GM19372 (cell line): Measurements from ENCODE around the gene ELANE.
"Not testable (repeated sequence)": the region's sequence is repeated elsewhere in the genome, so short reads cannot be mapped to it uniquely, and the experiment has no call there.

Experiments used
- ATAC-seq: cut with Tn5 transposase; IDR thresholded peaks from one replicate; pipeline ENCODE4 v1.9.1; 2021; ENCODE audit warnings: mild to moderate bottlenecking, low read depth, moderate library complexity; ENCODE audit not compliant: unreplicated experiment

Gene ELANE

DNA sequence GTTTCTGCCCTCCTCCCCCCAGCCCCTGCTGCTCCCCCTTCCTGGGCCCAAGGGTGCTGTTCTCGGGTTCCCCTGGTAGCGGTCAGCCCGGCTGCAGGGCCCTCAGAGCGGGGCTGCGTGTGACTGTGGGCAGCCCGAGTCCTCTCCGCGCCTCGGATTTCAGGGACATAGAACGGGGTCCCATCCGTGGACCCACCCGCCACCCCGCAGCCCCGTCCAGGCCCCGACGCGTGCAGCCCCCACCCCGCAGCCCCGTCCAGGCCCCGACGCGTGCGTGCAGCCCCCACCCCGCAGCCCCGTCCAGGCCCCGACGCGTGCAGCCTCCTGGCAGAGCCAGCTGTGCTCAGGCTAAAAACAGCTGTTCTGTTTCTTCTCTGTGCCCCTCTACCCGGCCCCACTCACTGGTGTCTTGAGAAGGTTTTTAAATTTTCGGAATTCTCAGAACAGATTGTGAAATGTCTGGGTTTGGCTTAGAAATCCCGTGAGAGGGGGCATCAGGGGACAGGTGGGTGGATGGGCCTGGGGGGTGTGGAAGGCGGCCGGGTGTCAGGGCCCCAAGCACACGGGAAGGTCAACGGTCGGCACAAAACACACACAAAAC lies 16.8 kb upstream of the ELANE start:
- ATAC-seq = no peak

DNA sequence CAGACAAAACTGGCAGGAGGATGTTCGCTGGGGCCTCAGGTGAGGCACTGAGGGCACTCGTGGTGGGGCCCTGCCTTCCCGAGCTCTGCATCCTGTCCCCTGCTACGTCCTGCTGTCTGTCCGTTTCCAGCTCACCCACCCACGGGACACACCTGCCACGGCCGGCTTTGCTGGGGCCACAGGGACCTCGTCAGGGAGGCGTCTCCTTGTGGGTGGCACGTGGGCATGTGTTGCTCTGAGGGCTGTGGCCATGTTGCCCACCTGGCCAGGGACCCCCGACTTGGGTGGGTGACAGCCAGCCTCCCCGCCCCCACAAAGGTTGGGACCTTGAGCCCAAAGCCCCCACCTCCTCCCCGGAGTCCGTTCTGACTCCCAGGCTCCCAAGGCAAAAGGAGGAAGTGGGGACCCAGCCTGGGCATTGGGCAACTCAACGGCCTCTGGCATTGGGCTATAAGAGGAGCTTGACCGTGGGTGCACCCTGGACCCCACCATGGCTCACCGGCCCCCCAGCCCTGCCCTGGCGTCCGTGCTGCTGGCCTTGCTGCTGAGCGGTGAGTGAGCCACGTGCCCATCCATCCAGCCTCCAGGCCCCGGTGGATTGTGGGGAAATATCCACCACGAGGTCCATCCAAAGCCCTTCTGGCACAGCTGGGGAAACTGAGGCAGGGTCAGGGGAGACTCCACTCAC lies 11.4 kb upstream of the ELANE start, which contains the start of gene PRTN3:
PRTN3 (plus strand) TSS at position 481 of the 688 bp plus-strand sequence; CDS start at position 491, 10 bp downstream.
- ATAC-seq = no peak

DNA sequence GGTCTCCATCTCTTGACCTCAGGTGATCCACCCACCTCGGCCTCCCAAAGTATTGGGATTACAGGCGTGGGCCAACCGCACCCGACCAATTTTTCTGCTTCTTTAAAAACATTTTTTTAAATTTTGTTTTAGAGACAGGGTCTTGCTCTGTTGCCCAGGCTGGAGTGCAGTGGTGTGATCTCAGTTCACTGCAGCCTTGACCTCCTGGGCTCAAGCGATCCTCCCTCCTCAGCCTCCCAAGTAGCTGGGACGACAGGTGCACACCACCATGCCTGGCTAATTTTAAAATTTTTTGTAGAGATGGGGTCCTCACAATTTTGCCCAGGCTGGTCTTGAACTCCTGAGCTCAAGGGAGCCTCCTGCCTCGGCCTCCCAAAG lies 9.3 kb upstream of the ELANE start:
- ATAC-seq = not testable (repeated sequence)

DNA sequence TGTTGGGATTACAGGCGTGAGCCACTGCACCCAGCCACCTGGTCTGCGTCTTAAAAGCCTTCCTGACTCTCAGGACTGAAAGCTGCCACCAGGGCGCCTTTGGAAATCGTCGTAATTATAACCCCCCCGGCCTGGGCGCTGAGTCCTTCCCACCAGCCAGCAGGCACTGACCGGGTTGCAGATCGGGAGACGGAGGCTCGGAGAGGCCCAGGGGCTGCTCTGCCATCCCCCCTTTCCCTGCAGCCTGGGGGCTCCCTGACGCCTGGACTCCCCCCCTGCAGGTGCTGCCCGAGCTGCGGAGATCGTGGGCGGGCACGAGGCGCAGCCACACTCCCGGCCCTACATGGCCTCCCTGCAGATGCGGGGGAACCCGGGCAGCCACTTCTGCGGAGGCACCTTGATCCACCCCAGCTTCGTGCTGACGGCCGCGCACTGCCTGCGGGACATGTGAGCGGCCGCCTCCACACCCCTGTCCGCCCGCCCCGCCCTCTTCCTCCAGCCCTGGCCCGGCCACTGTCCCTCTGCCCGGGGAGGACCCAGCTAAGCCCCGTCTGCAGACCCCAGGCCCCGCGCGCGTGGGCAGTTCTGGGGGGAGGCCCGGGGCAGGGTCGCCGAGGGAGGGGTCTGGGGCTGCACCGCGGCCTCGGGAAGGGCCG lies 8.8 kb upstream of the ELANE start:
- ATAC-seq = no peak

DNA sequence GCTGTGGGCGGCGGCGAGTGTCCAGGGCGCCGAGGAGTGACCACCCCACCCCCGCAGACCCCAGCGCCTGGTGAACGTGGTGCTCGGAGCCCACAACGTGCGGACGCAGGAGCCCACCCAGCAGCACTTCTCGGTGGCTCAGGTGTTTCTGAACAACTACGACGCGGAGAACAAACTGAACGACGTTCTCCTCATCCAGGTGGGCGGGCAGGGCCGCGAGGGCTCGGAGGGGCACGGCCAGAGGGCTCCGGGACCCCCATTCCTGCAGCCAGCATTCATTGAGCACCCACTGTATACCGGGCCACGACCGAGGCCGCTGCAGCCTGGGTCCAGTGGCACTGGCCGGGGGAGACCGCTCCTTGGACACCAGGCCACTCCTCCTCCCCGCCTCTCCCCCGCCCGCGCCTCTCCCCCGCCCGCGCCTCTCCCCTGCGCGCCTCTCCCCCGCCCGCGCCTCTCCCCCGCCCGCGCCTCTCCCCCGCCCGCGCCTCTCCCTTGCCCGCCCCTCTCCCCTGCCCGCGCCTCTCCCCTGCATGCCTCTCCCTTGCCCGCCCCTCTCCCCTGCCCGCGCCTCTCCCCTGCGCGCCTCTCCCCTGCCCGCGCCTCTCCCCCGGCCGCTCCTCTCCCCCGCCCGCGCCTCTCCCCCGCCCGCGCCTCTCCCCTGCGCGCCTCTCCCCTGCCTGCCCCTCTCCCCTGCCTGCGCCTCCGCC lies 8.1 kb upstream of the ELANE start:
- no peak for ATAC-seq

DNA sequence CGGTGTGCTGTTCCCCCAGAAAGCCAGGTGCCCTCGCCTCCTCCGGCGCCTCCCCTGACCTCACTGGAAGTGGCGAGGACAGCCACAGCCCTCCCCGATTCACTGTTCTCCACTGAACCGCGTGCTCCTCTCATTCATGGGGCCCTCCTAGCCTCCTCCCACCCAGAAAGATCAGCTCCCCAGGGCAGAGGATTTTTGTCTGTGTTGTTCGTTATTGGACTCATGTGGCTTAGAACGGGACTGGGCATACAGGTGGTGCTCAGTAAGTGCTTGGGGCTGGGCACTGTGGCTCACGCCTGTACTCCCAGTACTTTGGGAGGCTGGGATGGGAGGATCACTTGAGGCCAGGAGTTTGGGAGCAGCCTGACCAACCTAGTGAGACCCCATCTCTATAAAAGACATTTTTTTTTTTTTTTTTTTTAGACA lies 7.5 kb upstream of the ELANE start:
- no peak for ATAC-seq

DNA sequence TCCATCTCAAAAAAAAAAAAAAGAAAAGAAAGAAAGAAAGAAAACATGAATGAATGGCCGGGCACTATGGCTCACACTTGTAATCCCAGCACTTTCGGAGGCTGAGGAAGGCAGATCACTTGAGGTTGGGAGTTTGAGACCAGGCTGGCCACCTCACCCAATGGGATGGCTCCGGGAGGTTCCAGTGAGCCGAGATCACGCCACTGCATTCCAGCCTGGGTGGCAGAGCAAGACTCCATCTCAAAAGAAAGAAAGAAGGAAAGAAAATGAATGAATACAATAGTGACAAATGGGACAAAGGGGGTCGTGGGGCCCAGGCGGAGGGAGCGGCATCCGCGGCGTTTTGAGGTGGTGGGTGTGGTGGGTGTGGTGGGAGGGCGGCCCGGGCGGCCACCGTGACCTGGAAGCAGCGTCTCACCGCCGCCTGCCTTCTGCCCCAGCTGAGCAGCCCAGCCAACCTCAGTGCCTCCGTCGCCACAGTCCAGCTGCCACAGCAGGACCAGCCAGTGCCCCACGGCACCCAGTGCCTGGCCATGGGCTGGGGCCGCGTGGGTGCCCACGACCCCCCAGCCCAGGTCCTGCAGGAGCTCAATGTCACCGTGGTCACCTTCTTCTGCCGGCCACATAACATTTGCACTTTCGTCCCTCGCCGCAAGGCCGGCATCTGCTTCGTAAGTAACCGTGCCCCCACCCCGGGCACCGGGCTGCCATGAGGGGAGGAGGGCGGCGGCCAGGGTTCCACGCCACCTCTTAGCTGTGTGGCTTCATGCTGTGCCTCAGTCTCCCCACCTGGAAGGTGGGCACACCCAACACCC lies 6.2 kb upstream of the ELANE start:
- ATAC-seq = no peak

DNA sequence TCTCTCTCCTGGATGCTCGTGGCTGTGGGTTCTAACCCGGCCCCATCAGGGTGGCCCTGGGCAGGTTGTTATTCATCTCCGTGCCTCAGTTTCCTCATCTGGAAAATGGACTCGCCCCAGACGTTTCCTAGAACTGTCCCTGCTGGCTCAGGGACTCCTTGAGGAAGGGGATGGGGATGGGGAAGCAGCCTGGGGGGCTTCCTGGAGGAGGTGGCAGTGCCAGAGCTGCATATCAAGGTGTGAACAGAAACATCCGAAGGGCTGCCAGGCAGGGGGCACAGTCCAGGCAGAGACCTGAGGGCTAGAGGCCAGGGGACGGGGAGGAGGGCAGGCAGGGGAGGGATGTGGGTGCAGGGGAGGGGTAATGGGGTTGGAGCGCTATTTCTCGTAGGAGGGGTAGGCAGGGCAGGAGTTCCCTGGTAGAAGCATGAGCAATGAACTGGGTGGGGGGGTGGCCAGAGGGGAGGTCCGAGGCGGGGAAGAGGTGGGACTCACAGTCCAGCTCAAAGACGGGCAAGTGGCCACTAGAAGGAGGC lies 3.6 kb upstream of the ELANE start:
- no peak for ATAC-seq

DNA sequence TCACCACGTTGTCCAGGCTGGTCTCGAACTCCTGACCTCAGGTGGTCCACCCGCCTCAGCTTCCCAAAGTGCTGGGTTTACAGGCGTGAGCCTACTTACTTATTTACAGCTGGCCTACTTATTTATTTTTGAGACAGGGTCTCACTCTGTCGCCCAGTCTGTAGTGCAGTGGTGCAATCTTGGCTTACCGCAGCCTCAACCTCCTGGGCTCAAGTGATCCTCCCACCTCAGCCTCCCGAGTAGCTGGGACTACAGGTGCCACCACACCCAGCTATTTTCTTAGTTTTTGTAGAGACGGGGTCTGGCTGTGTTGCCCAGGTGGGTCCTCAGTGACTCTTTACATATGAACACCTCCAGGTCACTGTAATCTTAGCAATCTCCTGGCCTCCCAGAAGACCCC lies 2.9 kb upstream of the ELANE start:
- ATAC-seq = not testable (repeated sequence)

DNA sequence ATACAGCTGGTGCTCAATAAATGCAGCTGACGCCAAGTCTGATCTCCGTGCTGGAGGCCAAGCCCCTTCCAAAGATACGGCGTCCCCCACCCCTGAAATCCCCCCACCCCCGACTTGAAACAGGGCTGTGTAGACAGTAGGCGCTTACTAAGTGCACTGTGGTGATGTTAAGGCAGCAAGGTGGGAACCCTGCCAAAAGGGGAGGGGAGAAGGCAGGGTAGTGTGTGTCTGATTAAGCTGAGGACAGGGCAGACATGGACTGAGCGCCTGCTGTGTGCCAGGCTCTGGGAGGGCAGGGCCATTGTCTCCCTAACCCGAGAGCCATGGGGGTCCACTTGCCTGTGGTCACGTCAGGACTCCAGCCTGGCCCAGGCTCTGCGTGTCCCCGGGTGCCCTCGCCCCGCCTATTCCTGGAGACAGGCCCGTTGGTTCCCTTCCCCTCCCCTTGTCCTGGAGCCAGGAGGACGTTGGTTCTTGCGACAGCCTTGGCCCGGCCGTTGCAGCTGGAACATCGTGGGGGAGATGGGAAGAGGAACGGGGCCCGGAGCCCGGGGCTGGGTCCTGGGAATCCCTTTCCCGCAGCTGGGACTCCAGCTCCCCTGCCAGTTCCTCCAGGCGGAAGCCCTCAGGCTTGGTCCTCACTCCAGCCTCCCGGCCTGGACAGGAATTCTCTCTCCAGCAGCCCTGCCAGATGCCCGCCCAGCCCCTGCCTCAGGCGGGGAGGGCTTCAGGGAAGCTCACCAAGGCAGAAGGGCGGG lies 1.7 kb upstream of the ELANE start:
- no peak for ATAC-seq

DNA sequence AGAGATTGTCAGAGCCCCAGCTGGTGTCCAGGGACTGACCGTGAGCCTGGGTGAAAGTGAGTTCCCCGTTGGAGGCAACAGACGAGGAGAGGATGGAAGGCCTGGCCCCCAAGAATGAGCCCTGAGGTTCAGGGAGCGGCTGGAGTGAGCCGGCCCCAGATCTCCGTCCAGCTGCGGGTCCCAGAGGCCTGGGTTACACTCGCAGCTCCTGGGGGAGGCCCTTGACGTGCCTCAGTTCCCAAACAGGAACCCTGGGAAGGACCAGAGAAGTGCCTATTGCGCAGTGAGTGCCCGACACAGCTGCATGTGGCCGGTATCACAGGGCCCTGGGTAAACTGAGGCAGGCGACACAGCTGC lies 1.1 kb upstream of the ELANE start:
- no peak for ATAC-seq

DNA sequence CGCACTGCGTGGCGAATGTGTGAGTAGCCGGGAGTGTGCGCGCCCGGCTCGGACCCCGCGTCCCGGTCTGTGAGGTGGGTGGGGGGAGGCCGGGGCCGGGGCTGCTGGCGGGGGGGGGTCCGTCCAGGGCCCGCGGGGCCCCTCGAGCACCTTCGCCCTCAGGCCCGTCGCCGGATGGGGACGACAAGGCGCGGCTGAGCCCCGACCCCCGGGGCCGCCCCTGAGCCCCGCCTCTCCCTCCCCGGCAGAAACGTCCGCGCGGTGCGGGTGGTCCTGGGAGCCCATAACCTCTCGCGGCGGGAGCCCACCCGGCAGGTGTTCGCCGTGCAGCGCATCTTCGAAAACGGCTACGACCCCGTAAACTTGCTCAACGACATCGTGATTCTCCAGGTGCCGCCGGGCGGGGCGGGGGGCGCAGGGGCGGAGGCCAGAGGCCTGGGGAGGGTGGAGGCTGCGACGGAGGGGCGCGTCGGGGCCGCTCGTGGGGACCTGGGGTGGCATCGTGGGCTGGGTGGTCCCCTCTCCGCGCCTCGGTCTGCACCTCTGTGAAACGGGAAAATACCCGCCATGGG lies 997 bp downstream of the ELANE start:
- no peak for ATAC-seq

DNA sequence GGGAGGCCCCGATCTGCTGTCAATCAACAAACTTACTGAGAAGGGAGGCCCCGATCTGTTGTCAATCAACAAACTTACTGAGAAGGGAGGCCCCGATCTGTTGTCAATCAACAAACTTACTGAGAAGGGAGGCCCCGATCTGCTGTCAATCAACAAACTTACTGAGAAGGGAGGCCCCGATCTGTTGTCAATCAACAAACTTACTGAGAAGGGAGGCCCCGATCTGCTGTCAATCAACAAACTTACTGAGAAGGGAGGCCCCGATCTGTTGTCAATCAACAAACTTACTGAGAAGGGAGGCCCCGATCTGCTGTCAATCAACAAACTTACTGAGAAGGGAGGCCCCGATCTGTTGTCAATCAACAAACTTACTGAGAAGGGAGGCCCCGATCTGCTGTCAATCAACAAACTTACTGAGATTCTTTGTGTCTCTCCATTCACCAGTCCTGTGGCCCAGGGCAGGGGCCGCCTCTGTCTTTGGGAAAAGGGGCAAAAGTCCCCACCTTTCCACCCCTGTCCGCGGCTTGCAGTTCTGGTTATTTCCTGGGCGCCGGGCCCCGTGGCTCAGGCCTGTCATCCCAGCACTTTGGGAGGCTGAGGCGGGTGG lies 1.6 kb downstream of the ELANE start:
- ATAC-seq = not testable (repeated sequence)

DNA sequence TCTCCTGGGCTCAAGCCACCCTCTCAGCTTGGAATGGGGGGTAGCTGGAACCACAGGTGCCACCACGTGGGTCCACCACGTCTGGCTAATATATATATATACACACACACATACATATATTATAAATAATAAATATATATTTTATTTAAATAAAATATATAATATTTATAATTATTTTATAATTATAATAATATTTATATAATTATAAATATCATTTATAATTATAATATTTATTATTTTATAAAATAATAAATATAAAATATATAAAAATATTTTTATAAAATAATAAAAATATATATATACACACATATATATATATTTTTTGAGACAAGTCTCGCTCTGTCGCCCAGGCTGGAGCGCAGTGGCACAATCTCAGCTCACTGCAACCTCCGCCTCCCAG lies 2.4 kb downstream of the ELANE start:
- no peak for ATAC-seq

DNA sequence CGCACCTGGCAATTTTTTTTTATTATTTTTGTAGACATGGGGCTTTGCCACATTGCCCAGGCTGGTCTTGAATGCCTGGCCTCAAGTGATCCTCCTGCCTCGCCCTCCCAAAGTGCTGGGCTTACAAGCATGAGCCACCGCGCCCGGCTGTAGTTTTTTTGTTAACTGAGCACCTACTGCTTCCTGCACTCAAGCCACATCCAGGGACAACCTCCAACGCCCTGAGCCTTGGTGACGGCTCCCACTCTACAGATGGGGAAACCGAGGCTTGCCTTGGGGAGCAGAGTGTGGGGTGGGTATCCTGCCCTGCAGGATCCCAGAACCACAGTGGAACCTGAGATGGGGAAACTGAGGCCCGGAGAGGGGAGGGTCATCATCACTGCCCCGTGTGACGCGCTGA lies 3.0 kb downstream of the ELANE start:
- ATAC-seq = no peak

DNA sequence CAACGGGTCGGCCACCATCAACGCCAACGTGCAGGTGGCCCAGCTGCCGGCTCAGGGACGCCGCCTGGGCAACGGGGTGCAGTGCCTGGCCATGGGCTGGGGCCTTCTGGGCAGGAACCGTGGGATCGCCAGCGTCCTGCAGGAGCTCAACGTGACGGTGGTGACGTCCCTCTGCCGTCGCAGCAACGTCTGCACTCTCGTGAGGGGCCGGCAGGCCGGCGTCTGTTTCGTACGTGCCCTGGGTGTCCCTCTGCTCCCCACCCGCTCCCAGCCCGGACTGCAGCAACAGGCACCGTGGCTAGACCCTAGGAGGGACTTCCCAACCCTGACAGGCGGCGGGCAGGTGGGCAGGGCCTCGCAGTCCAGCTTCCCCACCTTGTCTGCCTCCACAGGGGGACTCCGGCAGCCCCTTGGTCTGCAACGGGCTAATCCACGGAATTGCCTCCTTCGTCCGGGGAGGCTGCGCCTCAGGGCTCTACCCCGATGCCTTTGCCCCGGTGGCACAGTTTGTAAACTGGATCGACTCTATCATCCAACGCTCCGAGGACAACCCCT lies 3.5 kb downstream of the ELANE start:
- ATAC-seq = no peak

DNA sequence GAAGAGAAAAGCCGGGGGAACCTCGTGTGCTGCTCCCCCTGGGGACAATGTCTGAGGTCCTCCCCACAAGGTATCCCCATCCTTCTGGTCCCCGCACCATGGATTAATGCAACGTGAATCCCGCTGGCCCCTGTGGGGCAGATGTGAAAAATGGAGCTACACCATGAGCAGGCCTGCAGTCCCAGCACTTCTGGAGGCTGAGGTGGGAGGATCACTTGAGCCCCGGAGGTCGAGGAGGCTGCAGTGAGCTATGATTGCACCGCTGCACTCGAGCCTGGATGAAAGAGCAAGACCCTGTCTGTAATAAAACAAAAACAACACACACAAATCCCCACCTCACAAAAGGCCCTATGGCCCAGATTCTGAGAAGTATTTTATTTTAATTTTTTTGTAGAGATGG lies 6.2 kb downstream of the ELANE start:
- no peak for ATAC-seq
